ENCODE measurements around the gene RASAL2.
A peak's percentile ranks its signal among the peaks of the same experiment; 100 is the strongest.
"Not testable (repeated sequence)": the region's sequence is repeated elsewhere in the genome, so short reads cannot be mapped to it uniquely, and the experiment has no call there.

RASAL2 gene

DNA sequence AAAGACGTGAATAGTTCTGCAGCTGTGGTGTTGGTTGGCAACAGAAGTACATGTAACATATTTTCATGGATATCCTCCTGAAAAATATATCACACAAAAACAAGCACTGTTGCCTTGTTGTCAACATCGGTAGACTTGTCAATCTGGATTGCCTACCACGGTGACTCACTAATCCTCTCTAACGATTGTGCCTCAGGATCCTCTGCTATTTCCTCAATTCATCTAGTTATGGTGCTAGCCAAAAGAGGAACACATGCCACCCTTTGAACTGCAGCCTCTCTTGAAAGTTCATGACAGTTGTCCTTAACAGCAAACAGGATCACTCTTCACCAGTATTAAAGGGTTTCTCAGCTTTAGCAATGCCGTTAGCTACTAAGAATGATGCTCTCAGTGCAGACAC lies 25.7 kb downstream of the RASAL2 start:
- DNase-seq (ENCODE audit: low read depth): no peak

DNA sequence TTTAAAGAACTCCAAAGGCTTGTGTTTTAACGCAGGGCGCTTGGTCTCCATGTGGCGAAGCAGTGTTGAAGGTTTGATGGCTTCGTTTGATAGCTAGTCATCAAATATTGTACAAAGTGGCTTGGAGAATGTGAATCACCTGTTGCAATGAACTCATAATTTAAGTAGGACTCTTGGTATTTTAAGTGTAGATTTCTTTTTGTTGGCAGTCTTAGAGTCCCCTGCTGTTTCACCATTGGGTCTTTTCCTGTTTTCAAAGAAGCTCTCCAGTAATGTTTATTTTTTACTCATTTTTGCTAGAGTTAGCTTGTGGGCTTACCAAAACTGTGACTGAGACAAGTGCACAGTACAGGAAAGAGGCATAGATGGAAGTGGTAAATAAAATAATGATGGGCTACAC lies 26.2 kb downstream of the RASAL2 start:
- DNase-seq (ENCODE audit: low read depth): no peak

DNA sequence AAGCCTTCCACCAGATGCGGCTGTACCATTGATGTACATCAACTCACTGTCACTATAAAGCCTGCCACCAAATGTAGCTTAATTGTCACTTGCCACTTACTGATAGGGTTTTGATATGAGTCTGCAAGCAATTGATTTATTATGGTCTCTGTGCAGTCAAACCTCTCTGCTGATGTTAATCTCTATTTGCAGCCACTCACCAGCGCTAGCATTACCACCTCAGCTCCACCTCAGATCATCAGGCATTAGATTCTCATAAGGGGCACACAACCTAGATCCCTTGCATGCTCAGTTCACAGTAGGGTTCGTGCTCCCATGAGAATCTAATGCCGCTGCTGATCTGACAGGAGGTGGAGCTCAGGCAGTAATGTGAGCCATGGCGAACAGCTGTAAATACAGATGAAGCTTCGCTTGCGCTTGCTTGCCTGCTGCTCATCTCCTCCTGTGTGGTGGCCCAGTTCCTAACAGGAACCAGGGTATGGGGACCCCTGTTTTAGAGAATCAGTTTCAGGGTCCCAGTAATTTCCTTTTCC lies 26.7 kb downstream of the RASAL2 start:
- not testable (repeated sequence) for DNase-seq (ENCODE audit: low read depth)

DNA sequence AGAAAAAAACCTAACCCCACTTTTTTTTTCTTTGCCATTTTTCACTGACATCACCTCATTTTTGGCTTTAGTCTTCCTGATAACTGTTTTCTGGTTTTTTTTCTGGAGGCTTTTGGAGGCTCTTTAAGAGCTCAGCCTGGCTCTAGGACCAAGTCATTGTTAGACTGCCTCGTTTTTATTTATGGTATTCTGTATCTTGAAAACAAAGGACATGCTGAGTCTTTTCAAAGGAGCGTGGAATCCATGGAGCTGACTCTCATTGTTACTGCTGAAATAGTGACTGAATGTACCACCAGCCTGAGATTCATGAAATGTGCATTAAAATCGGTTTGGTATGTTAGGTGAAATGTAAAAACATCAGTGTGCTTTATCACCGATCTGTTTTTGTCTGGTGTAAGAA lies 28.0 kb downstream of the RASAL2 start:
- DNase-seq (ENCODE audit: low read depth): no peak

DNA sequence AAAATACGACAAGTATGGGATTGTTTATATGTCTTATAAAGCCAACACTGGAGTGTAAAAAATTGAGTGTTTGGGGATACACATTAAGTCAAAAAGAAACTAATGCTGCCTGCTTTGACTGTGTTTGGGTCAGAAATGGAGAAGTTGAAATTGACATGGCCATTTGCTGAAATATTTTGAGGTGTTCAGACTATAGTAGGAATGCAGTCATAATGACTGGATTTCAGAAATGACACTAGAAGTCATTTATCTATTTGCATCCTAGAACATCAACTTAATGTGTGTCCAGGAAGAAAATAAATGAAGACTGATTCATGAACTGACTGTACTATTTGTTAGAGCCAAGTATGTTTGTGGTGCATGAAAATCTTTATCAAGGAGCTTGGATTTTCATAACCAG lies 28.4 kb downstream of the RASAL2 start:
- DNase-seq (ENCODE audit: low read depth): no peak

DNA sequence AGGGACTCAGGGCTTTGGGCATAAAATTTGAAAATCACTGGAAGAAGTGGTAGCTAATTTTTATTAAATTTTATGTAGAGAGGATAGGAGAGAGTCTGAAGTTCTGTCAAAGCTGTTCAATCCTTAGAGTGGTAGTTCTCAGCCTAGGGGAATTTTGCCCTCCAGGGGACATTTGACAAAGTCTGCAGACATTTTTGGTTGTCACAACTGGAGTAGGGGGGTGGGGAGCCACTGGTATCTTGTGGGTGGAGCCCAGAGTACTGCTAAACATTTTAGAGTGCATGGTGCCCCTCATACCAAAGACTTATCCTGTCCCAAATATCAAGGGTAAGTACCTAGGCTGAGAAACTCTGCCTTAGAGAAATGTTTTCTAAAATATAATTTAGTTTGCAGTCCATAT lies 30.2 kb downstream of the RASAL2 start:
- no peak for DNase-seq (ENCODE audit: low read depth)

DNA sequence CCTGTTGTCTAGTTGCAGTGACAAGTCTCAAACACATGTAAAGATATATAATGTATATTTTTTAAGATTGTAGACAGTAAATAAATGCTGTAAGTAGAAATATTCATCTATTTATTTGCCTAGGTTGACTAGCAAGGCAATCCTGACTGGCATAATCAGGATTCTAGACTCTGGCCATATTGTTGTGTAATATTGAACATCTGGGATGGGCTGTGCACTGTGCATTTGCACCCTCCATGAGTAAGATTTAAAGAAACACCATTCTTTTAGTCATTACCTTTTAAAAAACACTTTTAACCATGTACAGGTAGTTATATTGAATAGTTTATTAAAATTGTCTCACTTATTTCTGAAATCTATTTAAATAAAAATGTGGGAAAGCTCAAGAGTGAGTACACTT lies 32.4 kb downstream of the RASAL2 start:
- DNase-seq (ENCODE audit: low read depth): no peak

DNA sequence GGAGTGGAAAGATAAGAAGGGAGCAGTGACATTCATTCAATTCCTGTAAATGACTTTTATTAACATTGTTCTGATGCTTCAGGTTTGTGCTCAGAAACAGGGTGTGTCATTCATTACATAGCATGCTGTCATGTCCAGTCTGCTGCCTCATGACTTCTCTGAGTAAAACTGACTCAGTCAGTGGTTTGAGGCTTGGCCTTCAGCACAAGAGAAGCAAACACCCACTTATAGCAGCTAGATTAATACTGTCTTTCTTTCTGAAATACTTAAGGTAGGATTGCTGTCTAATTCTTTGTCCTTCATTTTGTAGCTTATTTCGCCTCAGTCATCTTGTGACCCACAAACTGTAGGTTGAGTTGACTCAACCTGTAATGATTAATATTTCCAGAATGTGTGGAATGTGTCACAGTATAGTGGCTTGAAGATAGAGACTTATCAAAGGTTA lies 32.9 kb downstream of the RASAL2 start:
- DNase-seq (ENCODE audit: low read depth): peak; percentile 97

DNA sequence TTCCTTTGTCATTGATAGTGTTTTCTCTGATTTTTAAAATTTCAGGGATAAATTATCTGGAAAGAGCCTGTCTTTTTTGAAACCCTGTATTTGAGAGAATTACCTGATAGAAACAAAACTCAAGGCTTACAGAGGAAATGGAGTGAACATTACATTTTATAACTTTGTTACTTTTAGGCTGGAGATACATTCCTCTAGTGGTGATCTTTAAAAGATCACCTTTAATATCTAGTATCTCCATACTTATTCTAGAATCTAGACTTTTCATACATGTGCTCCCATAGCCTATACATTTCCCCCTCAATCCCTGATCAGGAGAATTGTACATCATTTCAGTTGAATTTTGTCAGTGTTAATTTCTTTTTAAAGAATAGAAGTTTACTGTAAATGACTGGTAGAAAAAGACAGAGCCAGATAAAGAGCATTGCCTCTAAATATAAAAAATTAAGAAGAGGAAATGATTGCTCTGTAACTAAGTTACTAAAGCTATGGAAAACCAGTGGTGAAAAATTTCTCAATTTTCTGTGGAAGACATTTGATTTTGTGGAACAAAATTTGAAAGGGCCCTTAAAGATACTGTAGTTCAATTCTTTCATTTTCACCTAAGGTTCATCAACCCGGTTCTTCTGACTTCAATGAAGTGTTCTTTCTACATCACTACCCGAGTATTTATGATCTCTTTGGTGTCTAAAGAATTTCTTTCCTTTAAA lies 33.7 kb downstream of the RASAL2 start:
- no peak for DNase-seq (ENCODE audit: low read depth)

DNA sequence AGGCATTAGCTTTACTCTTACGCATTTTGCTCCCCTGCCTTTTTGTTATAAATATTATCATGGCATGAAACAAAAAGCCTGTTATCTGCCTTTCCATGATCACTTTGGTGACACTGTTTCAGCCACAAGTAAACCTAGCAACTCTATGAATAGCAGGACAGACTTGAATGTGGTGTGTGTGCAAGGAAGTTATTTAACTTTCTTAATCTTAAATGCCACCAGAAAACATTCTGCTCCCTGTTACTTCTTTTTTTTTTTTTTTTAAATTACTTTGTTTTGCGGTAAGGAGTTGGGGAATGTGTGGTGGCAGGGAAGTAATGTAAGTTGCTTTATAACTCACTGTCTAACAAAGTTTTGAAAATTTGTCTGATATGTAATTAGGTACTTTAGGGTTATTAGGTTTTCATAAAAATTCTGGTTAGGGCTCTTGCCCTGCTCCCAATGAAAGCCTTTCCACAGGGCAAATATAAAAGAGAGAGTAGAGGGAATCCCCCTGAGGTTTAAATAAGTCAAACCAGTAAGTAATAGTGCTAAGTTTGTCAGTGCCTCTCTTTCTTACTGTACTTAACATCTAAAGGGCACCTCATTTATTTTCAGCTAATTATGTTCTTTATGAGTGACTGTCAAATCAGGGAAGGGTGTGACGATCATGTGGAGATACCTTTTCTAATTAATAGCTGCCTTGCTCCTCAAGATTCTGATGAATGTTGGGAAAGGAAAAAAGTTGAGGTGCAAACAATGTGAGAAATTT lies 39.5 kb downstream of the RASAL2 start:
- no peak for DNase-seq (ENCODE audit: low read depth)

DNA sequence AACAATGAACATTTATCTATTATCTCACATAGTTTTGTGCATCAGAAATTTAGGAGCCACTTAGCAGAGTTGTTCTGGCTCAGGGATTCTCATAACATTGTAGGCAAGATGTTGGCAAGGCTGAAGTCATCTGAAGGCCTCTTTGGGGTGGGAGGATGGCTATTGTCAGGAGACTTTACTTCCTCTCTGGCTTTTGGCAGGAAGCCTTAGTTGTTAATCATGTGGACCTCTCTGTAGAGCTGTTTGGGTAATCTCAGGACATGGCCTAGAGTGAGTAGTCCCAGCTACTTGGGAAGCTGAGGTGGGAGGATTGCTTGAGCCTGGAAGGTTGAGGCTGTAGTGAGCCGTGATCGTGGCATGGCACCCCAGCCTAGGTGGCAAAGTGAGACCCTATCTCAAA lies 40.2 kb downstream of the RASAL2 start:
- DNase-seq (ENCODE audit: low read depth): peak; percentile 87

DNA sequence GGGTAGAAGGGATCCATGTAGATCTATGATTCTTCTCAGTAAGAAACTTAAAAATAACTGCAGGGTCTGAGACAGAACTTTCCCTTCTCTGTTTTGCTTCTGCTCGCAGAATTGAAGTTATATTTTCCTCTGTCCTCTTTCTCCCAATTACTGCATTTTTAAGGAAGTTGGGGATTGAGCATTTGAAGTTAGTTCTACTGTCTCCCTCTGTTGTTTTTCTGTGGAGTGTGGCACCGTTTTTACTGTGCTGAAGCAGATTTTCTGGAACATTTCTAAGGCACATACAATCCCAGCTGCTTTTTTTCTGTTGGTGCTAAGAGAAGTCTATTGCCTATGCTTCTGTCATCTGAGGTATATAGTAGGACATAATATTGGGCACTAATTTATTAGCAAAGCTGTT lies 43.3 kb downstream of the RASAL2 start:
- no peak for DNase-seq (ENCODE audit: low read depth)

DNA sequence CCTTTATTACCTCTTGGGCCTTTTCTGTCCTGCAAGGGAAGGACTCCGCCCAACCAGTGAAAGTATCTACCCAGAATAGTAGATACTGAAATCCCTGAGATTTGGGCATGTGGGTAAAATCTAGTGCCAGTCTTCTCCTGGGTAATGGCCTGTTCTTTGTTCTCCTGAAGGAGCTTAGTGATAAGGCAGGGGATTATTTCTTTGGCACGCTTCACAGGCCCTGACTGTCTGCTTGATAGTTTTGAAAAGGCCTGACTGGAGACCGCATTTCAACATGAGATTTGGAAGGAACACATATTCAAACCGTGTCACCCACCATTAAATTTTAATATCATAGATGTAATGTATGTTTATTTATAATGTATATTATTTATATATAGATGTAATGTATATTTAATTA lies 48.9 kb downstream of the RASAL2 start:
- DNase-seq (ENCODE audit: low read depth): no peak

DNA sequence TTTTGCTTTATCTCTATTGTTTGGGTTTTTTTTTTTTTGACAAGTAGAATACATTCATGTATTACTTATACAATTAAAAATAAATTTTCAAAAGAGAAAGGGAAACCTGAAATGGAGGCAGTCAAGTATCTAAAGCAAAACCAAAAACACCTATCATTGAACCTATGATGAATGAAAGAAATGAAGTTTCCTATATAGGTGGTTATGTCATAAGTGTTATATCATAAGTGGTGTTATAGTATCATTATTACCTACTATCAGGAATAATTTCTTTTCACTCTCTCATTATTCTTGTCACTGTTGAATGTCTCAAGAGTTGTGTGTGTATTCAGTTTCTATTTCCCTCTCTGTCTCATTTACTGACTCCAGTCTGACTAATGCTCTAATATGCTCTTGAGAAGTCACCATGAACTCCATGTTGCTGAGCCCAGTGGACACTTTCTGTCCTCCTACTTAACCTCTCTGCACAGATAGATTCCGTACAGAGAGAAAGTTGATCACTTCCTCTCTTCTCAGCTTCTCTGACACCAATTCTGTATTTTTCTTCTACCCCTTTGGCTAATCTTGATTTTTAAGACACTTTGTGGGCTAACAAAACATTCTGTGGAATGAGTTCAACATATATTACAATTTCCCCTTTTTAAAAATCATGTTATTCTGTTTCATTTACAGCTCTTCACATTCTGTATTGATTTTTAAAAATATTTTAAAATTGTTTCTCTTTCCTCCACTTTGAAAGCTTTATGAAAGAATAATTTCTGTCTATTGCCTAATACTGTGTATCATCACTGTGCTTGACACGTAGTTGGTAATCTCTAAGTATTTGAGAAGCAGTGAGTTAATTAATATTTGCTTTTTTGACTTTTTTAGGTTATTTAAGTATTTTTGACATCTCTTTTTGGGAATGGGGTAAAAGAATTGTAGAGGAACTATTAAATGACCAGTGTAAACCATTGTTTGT lies 50.1 kb downstream of the RASAL2 start:
- DNase-seq (ENCODE audit: low read depth): peak; percentile 66

DNA sequence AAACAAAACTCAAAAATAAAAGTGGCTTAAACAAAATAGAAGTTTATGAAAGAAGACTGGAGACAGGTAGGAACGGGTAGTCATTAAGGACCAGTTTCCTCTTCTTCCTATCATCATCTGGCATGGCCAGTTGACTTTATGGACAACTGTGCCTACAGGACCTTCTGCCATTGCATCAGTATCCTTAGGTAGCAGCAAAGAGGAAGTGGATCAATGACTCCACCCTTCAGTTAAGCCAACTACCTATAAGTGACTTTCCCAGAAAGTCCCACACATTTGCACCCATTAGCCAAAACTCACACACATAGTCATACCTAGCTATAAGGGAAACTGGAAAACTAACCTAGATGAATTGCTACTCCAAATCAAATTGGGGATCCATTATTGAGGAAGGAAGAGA lies 51.7 kb downstream of the RASAL2 start:
- no peak for DNase-seq (ENCODE audit: low read depth)

DNA sequence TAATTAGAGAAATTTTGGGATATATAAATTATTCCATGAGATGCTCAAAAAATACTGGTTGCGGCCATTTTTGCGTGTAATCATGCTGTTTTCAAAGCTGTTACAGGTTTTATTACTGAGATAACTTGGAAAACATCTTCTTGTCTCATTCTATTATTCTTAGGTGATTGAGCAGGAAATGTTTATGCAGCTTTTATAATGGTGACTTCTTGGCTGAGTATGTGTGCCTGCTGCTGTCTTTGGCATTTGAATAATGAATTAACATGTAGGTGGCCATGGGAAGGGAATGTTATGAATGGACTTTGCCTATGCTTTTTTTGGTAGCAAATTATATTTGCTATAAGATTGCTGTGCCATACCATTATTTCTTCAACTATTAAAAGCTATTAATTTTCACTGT lies 52.5 kb downstream of the RASAL2 start:
- no peak for DNase-seq (ENCODE audit: low read depth)

DNA sequence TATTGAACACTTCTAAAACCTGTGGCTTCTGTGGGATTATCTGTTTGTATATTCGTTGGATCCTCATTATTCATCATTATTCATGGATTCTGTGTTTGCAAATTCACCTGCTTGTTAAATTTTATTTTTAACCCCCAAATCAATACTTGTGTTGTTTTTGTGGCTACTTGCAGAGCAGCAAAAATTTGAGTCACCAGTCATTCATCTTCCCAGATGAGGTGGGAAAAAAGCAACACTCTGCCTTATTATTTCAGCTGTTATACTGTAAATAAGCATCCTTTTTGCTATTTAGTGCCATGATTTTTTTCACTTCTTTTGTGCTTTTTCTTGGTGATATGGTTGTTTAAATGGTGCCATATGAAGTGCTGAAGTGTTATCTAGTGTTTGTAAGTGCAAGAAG lies 56.7 kb downstream of the RASAL2 start:
- DNase-seq (ENCODE audit: low read depth): no peak

DNA sequence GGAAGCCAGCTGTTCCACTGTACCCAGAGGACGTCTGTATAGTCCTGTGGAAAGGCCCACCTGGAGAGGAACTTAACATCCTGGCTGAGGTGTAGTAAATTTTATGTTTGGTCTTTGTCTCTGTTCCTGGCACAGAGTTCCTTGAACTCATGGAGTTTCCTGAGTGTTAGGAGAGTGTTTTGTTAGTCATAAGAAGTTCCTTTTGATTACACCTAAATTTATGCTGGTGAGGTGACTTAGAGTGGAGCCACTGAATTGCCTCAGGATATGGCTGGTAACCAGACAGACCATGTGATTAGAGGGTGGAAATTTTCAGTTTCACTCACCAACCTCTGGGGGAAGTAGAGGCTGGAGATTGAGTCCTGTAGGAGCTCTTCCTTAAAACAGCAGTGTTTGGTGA lies 57.9 kb downstream of the RASAL2 start:
- DNase-seq (ENCODE audit: low read depth): no peak

DNA sequence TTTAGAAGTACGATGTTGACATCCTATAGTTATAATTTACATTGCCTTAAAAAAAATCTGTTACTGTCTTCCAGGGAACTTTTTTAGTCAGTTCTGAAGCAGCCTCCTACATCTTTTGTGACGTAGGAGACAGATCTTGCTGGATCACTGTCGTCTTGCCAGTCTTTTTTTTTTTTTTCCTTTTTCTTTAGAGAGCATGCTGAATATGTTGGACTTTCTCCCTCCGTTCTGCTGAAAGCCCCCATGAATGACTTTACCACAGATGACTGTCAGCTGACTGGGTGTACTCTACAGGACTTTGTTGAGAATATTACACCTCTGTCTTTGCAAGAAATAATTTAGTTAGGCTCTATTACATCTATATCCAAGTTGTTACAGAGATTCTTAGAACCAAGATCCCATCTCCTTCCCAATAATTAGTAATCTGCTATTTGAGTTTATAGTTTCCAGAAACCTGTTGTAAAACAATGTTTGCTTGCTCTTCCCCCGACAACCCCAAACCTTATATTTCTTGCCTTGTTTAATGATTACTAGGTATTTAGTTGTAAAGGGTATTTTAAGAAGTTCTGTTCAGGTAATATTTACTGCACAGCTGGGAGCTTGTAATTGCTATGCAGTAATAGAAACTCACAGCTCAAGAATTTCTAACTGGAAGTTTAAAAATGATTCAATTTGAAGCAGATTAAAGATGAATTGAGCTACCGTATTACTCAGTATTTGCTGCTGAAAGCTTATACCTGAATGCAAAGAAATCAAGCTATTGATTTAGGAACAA lies 61.8 kb downstream of the RASAL2 start:
- no peak for DNase-seq (ENCODE audit: low read depth)

DNA sequence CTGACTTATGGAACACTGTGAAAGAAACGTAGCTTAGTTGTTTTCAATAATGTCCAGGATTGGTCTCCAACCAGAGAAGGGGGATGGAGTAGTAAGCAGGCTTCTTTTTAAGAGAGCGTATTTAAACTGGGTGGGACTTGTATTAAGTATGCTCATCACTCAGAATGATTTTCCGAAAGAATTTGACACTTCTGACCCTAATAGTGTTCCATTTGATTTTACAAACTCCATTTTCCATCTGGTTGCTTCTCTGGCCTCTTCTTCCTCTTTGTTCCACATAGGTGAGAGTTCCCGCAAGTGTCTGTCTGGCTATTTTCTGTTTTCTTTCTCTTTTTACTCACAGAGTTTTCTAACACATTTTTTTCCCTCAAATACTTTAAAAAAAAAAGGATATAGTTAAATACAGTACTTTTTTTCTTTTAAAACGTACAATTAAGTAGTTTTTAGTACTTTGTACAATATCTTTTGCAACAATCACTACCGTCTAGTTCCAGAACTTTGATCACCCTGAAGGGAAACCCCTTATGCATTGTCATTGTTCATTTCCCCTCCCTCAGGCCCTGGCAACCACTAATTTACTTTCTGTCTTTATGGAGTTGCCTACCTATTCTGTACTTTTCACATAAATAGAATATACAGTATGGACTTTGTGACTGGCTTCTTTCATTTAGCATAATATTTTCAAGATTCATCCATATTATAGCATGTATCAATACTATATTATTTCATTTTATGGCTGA lies 67.0 kb downstream of the RASAL2 start:
- no peak for DNase-seq (ENCODE audit: low read depth)

DNA sequence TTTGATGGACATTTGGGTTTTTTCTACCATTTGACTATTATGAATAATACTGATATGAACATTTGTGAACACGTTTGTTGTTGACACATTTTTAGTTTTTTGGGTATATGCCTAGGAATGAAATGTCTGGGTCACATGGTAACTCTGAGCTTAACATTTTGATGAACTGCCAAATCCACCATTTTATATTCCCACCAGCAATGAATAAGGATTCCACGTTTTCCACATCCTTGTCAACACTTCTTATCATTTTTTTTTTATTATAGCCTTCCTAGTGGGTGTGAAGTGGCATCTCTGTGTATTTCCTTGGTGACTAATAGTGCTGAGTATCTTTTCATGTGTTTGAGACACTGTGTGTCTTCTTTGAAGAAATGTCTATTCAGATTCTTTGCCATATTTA lies 67.6 kb downstream of the RASAL2 start:
- peak; percentile 33 for DNase-seq (ENCODE audit: low read depth)

Measured in iris pigment epithelial cell (primary cell).